ENCODE data around the gene PHAF1. TPM values are rescaled to one million over a fixed set of nuclear protein-coding genes. Genes with fewer than 3 reads are reported as not detected.

The PHAF1 gene
- total RNA-seq, 1 experiment from 2014 or later: 19.2 TPM

DNA sequence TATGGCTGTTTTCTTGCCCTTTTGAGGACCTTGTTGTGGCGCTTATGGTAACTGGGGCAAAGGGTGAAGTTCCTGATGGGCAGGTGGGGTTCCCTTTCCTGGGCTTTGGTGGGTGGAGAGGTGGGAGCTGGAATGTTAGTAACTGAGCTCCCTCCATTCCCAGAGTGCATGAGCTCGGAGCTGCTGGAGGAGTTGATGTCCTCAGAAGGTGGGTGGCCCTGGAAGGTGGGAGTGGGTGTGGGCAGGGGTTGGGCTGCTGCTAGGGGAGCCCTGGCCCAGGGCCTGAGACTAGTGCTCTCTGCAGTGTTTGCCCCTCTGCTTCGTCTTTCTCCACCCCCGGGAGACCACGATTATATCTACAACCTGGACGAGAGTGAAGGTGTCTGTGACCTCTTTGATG is 88.0 kb downstream of the PHAF1 start:
- peak overlapping the region; percentile 99 for H3K27ac ChIP-seq (ENCODE audit: low read depth, low read length)
- H3K4me1 ChIP-seq (ENCODE audit: control insufficient read depth in 1 of 2, insufficient read depth in 2 of 2, low read length in 2 of 2): peaks cover 22 to 47% of the 10 kb centered on the region in 2 experiments
- no peak for DNase-seq (ENCODE audit: low read depth, low spot score)
- no peak for ATAC-seq
- peaks cover 50% of the 10 kb centered on the region for H3K79me2 ChIP-seq (ENCODE audit: insufficient read depth, low read length)
- no peaks in the 10 kb centered on the region for H3K27me3 ChIP-seq (ENCODE audit: insufficient read depth, low read length)
- ChIA-PET RAD21 (ENCODE audit: low non-redundant PET in 1 of 2, low total read pairs in 2 of 2, uncharacterized antibody in 2 of 2, unreplicated experiment in 2 of 2) (no interaction called here), POLR2A (interaction anchor here (1.0 to 2.3 kb wide), 5 partner anchors 10 to 50 kb away, joined by 3 to 11 read pairs (median 8); partner anchors contain the start of genes FHOD1, NOL3 and TMEM208), CTCF (interaction anchor here (0.9 to 2.3 kb wide), 28 partner anchors 9 to 302 kb away, joined by 3 to 14 read pairs (median 5); partner anchors contain the start of genes ATP6V0D1, CES3, FHOD1 and NOL3)
- BruUV-seq (replicated peaks): no TSS peak
- H2AFZ ChIP-seq (ENCODE audit: low read depth, low read length, poor library complexity, severe bottlenecking): no peak overlapping the region
- H3K36me3 ChIP-seq (ENCODE audit: control insufficient read depth in 1 of 2, insufficient read depth in 2 of 2, low read length in 2 of 2): peaks cover 34 to 53% of the 10 kb centered on the region in 2 experiments; a peak in 3 of 4 replicates
- H3K9me3 ChIP-seq (ENCODE audit: control insufficient read depth in 1 of 2, insufficient read depth in 1 of 2, low read depth in 1 of 2, low read length in 2 of 2): no peaks in the 10 kb centered on the region
- H3K4me2 ChIP-seq (ENCODE audit: low read length): peak overlapping the region; percentile 97
- no peaks in the 10 kb centered on the region for H3K9me2 ChIP-seq (ENCODE audit: insufficient read depth)
- TF ChIP-seq EZH2phosphoT487 (IDR thresholded peaks at IDR 0.05; ENCODE audit: borderline replicate concordance): no peak
- TF ChIP-seq, protein P1, sequence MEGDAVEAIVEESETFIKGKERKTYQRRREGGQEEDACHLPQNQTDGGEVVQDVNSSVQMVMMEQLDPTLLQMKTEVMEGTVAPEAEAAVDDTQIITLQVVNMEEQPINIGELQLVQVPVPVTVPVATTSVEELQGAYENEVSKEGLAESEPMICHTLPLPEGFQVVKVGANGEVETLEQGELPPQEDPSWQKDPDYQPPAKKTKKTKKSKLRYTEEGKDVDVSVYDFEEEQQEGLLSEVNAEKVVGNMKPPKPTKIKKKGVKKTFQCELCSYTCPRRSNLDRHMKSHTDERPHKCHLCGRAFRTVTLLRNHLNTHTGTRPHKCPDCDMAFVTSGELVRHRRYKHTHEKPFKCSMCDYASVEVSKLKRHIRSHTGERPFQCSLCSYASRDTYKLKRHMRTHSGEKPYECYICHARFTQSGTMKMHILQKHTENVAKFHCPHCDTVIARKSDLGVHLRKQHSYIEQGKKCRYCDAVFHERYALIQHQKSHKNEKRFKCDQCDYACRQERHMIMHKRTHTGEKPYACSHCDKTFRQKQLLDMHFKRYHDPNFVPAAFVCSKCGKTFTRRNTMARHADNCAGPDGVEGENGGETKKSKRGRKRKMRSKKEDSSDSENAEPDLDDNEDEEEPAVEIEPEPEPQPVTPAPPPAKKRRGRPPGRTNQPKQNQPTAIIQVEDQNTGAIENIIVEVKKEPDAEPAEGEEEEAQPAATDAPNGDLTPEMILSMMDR (IDR thresholded peaks at IDR 0.05 in 2 of 3, conservative IDR thresholded peaks at IDR 0.05 in 1 of 3; ENCODE audit: borderline replicate concordance in 1 of 3, insufficient read depth in 1 of 3, low read depth in 2 of 3, low read length in 2 of 3): no peak
- TF ChIP-seq CEBPB (IDR thresholded peaks at IDR 0.05; ENCODE audit: low read depth): no peak
- TF ChIP-seq EGR1 (IDR thresholded peaks at IDR 0.05; ENCODE audit: low read depth): no peak
- TF ChIP-seq CBX3 (IDR thresholded peaks at IDR 0.05; ENCODE audit: low read depth): no peak
- TF ChIP-seq JUND (IDR thresholded peaks at IDR 0.05): no peak
- TF ChIP-seq SIN3A (IDR thresholded peaks at IDR 0.05; ENCODE audit: low read depth): no peak
- TF ChIP-seq, protein P2, sequence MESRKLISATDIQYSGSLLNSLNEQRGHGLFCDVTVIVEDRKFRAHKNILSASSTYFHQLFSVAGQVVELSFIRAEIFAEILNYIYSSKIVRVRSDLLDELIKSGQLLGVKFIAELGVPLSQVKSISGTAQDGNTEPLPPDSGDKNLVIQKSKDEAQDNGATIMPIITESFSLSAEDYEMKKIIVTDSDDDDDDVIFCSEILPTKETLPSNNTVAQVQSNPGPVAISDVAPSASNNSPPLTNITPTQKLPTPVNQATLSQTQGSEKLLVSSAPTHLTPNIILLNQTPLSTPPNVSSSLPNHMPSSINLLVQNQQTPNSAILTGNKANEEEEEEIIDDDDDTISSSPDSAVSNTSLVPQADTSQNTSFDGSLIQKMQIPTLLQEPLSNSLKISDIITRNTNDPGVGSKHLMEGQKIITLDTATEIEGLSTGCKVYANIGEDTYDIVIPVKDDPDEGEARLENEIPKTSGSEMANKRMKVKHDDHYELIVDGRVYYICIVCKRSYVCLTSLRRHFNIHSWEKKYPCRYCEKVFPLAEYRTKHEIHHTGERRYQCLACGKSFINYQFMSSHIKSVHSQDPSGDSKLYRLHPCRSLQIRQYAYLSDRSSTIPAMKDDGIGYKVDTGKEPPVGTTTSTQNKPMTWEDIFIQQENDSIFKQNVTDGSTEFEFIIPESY (IDR thresholded peaks at IDR 0.05; ENCODE audit: extremely low read depth, insufficient replicate concordance, low read length): no peak
- TF ChIP-seq, protein P3, sequence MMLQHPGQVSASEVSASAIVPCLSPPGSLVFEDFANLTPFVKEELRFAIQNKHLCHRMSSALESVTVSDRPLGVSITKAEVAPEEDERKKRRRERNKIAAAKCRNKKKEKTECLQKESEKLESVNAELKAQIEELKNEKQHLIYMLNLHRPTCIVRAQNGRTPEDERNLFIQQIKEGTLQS (IDR thresholded peaks at IDR 0.05): no peak
- no peak for TF ChIP-seq POLR2AphosphoS5 (IDR thresholded peaks at IDR 0.05; ENCODE audit: low read depth, low read length)
- H4K20me1 ChIP-seq (ENCODE audit: insufficient read depth): no peaks in the 10 kb centered on the region; the same call in 1 of the 2 replicates
- no peak overlapping the region for H3K9ac ChIP-seq (ENCODE audit: low read length)
- intact Hi-C loops (cut with micrococcal nuclease): no loop called here
- H3K4me3 ChIP-seq (replicated peaks in 1 of 2; ENCODE audit: low read depth in 1 of 2, low read length in 2 of 2): no peak overlapping the region

Other genes with a start within 250 kb of the PHAF1 start
- 19.9 TPM for gene PDP2, start 229.4 kb upstream of the PHAF1 start, total RNA-seq (2021; ENCODE audit: unreplicated experiment)
- gene CDH16, start 191.1 kb upstream of the PHAF1 start, total RNA-seq (2021; ENCODE audit: unreplicated experiment): not detected
- gene RRAD, start 184.4 kb upstream of the PHAF1 start, total RNA-seq (2021; ENCODE audit: unreplicated experiment): 2.2 TPM
- 113 TPM for gene CIAO2B, start 175.5 kb upstream of the PHAF1 start, total RNA-seq (2021; ENCODE audit: unreplicated experiment)
- 35.4 TPM for gene CES2, start 174.4 kb upstream of the PHAF1 start, total RNA-seq (2021; ENCODE audit: unreplicated experiment)
- 10.8 TPM for gene CES3, start 148.7 kb upstream of the PHAF1 start, total RNA-seq (2021; ENCODE audit: unreplicated experiment)
- gene CES4A, start 121.4 kb upstream of the PHAF1 start, total RNA-seq (2021; ENCODE audit: unreplicated experiment): not detected
- gene CBFB, start 80.8 kb upstream of the PHAF1 start, total RNA-seq (2021; ENCODE audit: unreplicated experiment): 101 TPM
- 3.8 TPM for gene B3GNT9, start 41.1 kb downstream of the PHAF1 start, total RNA-seq (2021; ENCODE audit: unreplicated experiment)
- gene TRADD, start 50.0 kb downstream of the PHAF1 start, total RNA-seq (2021; ENCODE audit: unreplicated experiment): 20.5 TPM
- gene FBXL8, start 50.0 kb downstream of the PHAF1 start, total RNA-seq (2021; ENCODE audit: unreplicated experiment): 27.8 TPM
- 46.6 TPM for gene HSF4, start 54.8 kb downstream of the PHAF1 start, total RNA-seq (2021; ENCODE audit: unreplicated experiment)
- gene NOL3, start 60.6 kb downstream of the PHAF1 start, total RNA-seq (2021; ENCODE audit: unreplicated experiment): 54.0 TPM
- 38.7 TPM for gene MATCAP1, start 74.0 kb downstream of the PHAF1 start, total RNA-seq (2021; ENCODE audit: unreplicated experiment)
- 0.30 TPM for gene EXOC3L1, start 80.2 kb downstream of the PHAF1 start, total RNA-seq (2021; ENCODE audit: unreplicated experiment)
- 114 TPM for gene E2F4, start 82.2 kb downstream of the PHAF1 start, total RNA-seq (2021; ENCODE audit: unreplicated experiment)
- gene ELMO3, start 89.2 kb downstream of the PHAF1 start, total RNA-seq (2021; ENCODE audit: unreplicated experiment): 45.8 TPM
- 36.1 TPM for gene TMEM208, start 117.2 kb downstream of the PHAF1 start, total RNA-seq (2021; ENCODE audit: unreplicated experiment)
- gene FHOD1, start 137.5 kb downstream of the PHAF1 start, total RNA-seq (2021; ENCODE audit: unreplicated experiment): 69.2 TPM
- gene SLC9A5, start 139.0 kb downstream of the PHAF1 start, total RNA-seq (2021; ENCODE audit: unreplicated experiment): 5.6 TPM
- 38.5 TPM for gene PLEKHG4, start 169.6 kb downstream of the PHAF1 start, total RNA-seq (2021; ENCODE audit: unreplicated experiment)
- not detected for gene KCTD19, start 216.8 kb downstream of the PHAF1 start, total RNA-seq (2021; ENCODE audit: unreplicated experiment)
- gene LRRC36, start 216.9 kb downstream of the PHAF1 start, total RNA-seq (2021; ENCODE audit: unreplicated experiment): not detected